GM19452 (cell line): Measurements from ENCODE around the gene RMC1.
"Not testable (repeated sequence)": the region's sequence is repeated elsewhere in the genome, so short reads cannot be mapped to it uniquely, and the experiment has no call there.

Experiments
- ATAC-seq: cut with Tn5 transposase; IDR thresholded peaks from one replicate; pipeline ENCODE4 v1.9.1; 2021; ENCODE audit not compliant: unreplicated experiment

RMC1 gene

DNA sequence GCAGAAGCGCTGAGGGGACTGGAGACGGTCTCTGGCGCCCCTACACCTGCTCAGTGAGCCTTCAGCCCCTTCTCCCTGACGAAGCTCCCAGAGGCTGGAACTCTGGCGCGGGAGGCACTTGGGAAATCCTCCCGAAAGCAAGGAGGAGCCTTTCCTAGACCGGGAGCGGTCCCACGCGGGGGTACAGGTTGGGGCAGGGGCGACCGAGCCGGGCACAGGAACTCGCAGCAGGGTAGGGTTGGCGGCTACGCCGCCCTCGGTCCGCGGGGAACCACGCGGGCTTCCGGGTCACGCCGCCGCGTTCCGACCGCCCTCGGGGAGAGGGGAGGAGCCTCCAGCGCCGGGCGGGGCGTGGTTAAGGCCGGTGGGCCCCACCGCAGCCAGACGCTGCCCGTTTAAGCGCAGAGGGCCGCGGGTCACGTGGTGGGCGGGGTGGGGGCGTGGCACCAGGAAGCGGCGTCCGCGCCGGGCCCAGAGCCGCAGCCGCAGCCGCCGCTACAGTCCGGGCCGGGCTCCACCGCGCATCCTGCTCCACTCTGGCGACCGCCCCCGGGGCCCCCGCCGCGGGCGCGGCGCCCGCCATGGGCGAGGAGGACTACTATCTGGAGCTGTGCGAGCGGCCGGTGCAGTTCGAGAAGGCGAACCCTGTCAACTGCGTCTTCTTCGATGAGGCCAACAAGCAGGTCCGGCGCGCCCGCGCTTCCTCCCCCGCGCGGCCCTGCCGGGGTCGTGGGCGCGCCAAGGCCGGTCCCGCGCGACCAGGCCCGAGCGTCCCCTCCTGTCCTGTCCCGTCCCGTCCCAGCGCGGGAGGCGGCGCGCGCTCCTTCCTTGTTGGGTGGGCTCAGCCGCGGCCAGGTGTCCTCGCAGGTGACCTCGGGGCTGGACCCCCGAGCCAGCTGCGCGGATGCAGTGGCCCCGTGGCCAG, at the start of gene RMC1:
RMC1 (plus strand) TSS at position 474 of the 925 bp plus-strand sequence; CDS start at position 582, 108 bp downstream.
- ATAC-seq = peak; percentile 69

DNA sequence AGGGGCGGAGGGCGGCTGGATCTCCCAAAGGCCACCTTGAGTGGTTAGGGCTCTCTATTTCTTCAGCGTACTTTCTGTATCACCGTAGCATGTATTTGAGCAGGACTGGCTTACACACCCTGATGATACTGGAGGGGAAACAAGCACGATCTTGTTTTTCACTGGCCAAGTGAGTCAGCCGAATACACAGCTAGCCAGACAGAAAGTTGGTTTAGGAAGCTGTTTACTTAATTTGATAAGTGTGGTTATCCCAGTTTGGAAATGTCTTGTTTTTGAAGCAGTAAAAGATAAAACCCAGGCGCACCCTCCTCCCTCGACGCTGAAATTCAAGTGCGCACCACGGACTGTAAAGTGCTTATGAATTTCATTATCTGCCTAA, 49.6 kb upstream of the RMC1 start:
- ATAC-seq = no peak

DNA sequence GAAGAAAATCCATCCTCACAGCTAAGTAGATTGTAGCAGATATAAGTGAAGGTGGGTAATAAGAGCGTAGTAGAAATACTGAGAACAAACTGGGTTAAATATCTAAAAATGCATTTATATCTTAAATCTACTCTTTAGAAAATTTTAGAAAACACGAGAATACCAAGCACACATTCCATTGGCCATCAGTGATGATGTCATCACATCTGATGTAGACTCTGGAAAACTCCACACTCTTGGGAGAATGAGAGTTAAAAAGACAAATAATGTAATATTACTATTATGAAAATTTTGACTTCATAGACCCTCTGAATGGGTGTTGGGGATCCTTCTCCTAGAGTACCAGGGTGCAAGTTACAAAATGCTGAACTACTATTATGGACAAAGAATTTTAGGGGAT, 46.5 kb upstream of the RMC1 start:
- ATAC-seq = no peak

DNA sequence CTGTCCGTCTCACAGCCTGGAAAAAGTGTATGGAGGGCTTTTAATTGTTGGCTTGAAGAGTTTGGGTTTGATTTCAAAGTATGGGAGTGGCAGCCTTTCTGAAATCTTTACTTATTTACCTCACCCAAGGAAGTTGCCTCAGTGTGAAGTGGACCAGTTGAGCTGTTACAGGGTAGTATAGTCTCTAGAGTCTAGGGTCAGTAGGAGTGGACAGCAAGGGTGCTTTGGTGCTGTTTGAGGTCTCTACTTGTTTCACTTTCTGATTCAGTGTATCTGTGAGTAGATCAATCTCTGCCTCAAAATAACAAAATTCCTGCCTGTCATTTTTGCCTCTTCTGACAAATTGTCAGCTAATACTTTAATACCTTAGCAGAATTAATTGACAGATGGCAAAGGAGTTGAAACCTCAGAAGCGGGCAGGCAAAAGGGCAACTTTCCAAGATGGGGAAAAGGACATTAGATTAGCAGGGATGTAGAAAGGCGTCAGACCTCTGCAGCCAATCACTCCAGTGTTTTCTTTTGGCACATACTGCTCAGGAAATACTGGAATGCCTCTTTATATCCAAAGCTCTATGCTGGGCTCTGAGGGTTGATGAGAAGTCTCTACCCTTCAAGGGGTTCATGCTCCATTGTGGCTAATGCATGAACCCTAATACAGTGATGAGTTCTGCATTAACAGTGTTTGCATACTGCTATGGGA, 44.3 kb upstream of the RMC1 start:
- no peak for ATAC-seq

DNA sequence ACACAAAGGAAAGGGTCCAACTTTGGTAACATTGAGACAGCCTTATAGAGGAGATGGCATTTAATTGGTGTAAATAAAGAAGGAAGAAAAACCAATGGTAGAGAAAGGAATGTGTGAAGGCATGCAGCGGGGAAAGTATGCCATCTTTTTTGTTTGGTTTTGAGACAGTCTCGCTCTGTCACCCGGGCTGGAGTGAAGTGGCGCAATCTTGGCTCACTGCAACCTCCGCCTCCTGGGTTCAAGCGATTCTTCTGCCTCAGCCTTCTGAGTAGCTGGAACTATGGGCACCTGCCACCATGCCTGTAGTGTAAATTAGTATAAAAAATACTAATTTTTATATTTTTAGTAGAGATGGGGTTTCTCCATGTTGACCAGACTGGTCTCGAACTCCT, 43.8 kb upstream of the RMC1 start:
- ATAC-seq = no peak

DNA sequence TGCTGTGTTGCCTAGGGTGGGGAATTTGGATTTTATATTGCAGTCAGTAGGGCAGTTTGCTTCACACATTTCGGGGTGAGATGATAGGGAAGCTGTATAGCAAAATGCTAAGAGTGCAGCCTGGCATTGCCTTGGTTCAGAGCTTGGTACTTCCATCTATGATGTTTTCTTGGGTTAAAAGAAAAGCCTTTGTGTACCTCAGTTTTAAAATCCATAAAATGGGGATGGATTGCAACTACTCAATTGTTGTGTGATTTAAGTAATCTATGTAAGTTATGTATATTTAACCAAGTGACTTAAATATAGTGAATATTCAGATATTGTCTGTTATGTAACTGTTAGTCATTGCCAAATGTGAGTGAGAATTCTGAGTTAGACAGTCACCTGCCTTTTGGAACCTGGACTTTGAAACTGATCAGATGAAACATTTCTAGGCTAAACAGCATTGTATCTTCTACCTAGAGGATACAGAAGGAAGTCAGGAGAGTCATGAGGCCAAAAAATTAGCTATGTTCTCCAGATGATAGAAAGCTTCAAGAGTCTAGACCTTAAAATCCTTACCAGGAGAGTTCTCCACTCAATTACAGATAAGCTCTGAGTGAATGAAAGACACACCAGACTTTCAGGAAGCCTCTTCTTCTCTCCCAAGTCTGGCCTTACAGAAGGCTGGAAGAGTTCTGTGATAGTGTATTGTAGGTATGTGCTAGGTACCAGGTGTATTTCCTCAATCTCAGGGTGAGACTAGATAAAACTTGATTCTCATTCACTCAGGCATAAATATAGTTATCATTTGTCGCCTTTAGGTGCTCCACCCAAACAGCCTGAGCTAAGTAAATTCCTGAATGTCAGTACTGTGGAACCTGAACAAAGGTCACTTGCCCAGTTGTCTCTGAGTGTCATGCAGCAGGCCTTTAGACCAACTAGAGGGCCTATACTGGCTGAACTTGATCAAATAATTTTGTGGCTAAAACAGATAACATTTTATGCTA, 42.7 kb upstream of the RMC1 start:
- ATAC-seq = no peak

DNA sequence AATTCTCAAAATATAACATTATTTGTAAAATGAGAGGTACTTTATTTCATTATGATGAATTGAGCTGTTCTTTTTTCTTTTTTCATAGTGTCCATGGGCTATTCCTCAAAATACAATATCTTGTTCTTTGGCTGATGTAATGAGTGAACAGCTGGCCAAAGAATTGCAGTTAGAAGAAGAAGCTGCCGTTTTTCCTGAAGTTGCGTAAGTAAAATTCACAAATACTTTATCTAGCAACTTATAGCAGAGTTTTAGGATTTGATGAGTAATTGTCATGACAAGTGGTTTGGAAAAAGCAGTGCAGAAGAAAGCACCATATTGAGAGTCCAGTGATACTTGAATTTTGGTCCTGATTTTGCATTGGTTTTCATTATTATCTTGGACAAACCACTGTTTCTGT, 40.4 kb upstream of the RMC1 start:
- ATAC-seq = no peak

DNA sequence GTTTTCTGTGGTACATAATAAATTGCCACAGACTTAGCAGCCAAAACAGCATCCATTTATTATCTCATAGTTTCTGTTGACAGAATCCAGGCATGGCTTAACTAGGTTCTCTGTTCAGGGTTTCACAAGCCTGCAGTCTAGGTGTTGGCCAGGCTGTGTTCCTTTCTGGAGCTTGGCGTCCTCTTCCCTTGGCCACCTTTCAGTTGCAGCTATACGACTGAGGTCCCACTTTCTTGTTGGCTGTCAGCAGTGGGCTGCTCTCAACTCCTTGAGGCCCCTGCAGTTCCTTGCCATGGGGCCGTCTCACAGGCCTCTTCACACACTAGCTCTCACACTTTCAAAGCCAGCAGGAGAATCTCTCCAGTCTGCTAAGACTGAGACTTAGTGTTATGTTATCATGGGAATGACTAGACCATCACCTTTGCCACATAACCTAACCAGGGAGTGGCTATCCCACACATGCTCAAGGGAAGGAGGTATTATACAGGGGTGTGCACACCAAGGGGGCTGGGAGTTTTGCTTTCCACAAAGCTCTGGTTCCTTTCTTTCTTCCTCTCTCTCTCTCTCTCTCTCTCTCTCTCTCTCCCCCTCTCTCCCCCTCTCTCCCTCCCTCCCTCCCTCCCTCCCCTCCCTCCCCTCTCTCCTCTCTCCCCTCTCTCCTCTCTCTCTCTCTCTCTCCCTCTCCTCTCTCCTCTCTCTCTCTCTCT, 34.4 kb upstream of the RMC1 start:
- no peak for ATAC-seq

DNA sequence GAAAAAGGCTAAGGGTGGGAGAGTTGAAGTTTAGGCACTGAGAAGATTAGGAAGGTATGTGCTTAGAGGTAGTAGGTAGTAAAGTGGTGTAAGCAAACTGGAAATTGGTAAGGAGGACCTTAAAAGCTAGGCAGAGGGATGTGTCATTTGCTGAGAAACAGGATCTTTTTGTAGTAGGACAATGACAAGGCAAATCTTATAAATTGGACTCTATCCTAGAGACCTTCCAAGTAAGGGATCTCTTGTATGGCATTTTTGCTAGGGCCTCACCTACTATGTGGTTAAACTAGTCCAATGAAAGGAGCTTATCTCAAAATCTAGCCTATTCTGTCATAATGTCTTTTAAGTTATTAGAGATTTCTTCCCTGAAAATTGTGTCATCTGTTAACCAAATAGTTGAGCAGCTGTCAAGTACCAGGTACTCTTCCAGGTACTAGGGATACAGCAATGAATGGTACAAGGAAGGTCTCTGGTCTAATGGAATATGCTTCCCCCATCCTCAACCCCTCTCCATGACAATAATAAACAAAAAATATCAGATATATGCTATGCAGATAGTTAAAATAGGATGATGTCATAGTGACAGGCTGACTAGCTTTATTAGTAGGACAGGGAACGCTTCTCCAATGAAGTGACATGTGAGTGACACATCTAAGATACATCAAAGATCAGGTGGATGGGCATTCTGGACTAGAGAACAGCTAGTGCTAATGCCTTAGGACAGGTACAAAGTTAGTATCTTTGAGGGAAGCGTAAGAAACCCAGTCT, 32.5 kb upstream of the RMC1 start:
- ATAC-seq = no peak

DNA sequence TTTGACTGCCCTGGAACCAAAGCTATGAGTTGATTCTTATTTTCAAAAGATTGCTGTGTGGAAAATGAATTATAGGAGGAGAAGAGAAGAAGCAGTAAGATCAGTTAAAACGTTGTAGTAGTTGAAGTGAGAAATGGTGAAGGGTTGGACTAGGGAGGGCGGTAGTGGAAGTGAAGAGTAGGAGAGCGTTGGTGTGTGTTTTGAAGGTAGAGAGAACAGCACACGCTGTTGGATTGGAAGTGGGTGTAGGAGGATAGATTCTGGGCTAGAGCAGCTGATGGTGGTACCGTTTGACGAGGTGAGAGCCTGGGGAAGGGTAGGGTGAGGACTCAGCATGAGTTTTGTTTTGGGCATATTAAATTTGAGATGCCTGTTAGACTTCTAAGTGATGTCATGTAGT, 31.8 kb upstream of the RMC1 start:
- no peak for ATAC-seq

DNA sequence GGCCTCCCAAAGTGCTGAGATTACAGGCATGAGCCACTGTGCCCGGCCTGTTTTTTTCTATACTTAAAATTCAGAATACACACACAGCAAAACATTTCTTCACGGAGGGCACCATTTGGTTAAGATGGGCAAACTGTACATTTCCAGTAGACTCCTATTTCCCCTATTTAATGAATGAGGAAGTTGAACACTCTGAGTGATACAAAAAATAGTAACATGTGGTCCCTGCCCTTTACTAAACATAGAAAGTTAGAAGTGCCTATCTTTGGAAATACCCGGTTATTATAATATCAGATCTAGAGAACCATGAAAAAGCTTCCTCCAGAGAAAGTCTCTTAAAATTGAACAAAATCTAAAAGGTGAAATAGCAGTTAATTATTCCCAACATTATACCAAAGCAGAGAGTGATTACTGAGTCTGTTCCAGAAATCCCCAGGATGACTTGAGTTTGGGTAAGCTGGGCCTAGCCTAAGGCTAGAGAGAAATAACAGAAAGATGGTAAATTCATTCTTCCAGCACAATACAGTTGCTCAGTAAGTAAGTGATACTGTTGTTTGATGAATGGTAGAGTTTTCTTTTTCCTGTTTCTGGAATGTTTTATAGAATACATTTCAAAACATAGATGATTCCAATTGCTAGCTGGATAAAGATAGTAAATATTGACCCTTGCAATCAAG, 23.3 kb upstream of the RMC1 start:
- ATAC-seq = no peak

DNA sequence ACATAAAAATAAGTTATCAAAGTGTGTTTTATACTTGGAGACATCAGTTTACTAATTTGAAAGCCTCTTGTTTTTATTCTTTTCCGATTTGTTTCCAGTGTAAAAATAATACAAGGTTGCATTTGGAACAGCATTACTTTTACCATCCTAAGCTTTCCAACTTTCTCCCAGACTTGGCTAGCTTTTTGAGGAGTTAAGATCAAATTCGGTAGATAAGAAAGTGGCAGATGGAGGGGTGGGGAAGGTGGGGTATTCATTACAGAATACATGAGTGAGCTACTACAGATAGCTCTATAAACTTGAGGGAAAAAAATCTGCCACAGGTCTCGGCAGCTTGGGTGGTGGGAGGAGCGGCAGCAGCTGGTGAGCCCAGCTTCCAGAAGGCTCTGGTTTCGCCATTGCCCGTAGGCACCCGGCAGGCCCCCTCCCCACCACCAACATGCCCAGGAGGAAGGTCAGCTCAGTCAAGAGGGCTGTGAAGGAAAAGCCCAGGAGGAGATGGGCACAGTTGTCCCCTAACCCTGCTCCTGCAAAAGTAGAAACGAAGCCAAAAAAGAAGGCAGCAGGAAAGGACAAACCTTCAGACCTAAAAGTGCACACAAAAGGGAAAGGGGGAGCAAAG, 18.6 kb upstream of the RMC1 start:
- no peak for ATAC-seq

DNA sequence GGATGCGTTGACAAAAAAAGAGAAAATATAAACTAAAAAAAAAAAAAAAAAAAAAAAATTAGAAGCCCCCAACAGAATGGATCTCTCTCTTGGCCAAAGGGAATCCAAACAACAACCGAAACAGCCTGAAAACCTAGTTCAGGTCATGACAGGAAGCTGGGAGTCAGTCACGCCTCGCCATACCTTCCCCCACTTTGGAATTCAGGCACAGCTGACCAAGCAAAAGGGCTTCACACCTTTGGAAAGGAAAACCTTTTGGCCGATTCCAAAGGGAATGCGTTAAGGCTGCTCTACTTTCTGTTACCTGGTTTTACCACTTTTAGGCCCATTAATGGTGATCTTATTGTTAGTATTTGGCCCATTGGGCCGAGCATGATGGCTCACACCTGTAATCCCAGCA, 17.9 kb upstream of the RMC1 start:
- no peak for ATAC-seq

DNA sequence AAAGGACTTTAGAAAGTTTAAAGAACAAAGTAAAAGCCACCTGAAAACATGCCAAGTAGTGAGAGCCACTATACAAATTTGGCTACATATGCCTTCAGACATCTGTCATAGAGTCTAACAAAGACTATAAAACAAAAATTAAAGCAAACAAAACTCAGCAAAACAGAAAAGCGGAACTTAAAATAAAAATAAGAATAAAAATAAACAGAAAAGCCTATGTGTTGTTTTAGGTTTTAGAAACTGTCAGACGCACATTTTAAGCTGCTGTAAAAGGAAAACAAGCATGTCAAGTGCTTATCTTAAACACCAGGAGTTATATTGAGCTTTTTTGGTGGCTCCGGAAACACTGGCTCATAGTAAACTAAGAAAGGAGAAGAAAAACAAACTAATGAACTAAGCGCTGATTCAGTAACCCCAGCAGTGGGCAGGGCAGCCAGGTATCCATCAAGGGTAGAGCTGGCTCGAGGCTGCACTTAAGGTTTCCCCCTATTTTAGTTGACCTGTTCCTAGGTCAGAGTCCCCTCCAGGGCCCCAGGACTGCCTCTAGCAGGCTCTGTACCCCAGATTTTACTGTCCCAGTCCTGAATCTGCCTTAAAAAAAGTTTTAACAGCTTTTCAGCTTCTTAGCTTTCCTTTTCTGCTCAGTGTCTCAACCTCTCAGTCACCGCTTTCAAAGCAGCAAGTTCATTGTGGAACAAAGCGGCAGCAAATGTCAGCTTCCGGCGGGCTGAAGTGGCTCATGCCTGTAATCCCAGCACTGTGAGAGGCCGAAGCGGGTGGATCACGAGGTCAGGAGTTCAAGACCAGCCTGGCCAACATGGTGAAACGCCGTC, 15.4 kb upstream of the RMC1 start:
- ATAC-seq = peak; percentile 58

DNA sequence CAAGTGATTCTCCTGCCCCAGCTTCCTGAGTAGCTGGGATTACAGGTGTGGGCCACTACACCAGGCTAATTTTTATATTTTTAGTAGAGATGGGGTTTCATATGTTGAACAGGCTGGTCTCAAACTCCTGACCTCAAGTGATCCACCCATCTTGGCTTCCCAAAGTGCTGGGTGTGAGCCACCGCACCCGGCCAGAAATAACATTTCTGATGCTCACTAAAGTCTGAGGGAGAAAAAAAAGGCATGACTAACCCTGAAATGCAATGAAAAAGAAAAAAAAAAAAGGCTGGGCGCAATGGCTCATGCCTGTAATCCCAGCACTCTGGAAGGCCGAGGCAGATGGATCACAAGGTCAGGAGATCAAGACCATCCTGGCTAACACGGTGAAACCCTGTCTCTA, 13.7 kb upstream of the RMC1 start:
- not testable (repeated sequence) for ATAC-seq

DNA sequence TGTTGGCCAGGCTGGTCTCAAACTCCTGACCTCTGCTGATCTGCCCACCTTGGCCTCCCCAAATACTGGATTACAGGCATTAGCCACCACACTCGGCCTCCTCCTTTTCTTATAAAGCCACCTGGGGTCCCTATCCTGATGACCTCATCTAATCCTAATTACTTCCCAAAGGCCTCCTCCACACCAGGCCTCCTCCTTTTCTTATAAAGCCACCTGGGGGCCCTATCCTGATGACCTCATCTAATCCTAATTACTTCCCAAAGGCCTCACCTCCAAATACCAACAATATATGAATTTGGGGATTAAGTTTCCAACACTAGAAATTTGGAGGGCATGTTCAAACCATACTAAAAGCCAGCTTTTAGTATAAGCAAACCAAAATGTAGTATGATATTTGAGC, 9.7 kb upstream of the RMC1 start:
- no peak for ATAC-seq

DNA sequence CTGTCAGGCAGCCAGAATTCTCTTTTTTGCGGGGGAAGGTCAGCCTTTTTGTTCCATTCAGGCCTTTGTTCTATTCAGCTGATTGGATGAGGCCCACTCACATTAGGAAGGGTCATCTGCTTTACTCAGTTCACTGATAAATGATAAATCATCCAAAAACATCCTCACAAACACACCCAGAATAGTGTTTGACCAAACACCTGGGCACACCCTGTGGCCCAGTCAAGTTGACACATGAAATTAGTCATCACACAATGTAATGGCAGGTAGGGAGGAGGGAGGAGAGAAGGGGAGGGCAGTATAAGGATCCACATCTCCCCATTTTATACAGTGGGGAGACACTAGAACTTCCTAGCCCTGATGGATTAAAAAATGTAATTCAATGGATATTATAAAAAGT, 8.3 kb upstream of the RMC1 start:
- ATAC-seq = no peak
